ENCODE results near the gene LYZL4.

The LYZL4 gene

GRCh38 chr3:42450567-42450966 lies 40.2 kb upstream of the LYZL4 start:
- H3K4me3 ChIP-seq (ENCODE audit: low read depth, low read length) = no peak overlapping the region

GRCh38 chr3:42447481-42447880 lies 37.1 kb upstream of the LYZL4 start:
- Histone ChIP-seq H3K9me3 (ENCODE audit: severe bottlenecking) (no peaks in the 10 kb centered on the region), H3K4me3 (ENCODE audit: low read depth, low read length) (no peak overlapping the region), H3K27ac (no peak overlapping the region), H3K36me3 (no peaks in the 10 kb centered on the region), H3K27me3 (ENCODE audit: insufficient read depth, low read depth, severe bottlenecking) (peaks cover 3% of the 10 kb centered on the region)
- no peak for DNase-seq
- no peak for TF ChIP-seq CTCF (IDR thresholded peaks at IDR 0.05; ENCODE audit: low read depth, low read length)

More at GRCh38 chr3:42450567-42450966, 40.2 kb upstream of the LYZL4 start:
- H3K9me3 ChIP-seq (ENCODE audit: severe bottlenecking) = no peaks in the 10 kb centered on the region
- H3K36me3 ChIP-seq = no peaks in the 10 kb centered on the region
- no peaks in the 10 kb centered on the region for H3K27me3 ChIP-seq (ENCODE audit: insufficient read depth, low read depth, severe bottlenecking)
- TF ChIP-seq CTCF (IDR thresholded peaks at IDR 0.05; ENCODE audit: low read depth, low read length) = no peak
- H3K27ac ChIP-seq = no peak overlapping the region
- no peak for DNase-seq

GRCh38 chr3:42446111-42447050 lies 36.0 kb upstream of the LYZL4 start:
- no peak for DNase-seq
- TF ChIP-seq CTCF (IDR thresholded peaks at IDR 0.05; ENCODE audit: low read depth, low read length) = no peak
- H3K27me3 ChIP-seq (ENCODE audit: insufficient read depth, low read depth, severe bottlenecking) = peaks cover 3% of the 10 kb centered on the region
- no peaks in the 10 kb centered on the region for H3K9me3 ChIP-seq (ENCODE audit: severe bottlenecking)
- H3K27ac ChIP-seq = no peak overlapping the region
- H3K4me3 ChIP-seq (ENCODE audit: low read depth, low read length) = no peak overlapping the region
- H3K36me3 ChIP-seq = no peaks in the 10 kb centered on the region

- Histone ChIP-seq H3K27me3 (ENCODE audit: insufficient read depth, low read depth, severe bottlenecking) (peaks cover 3% of the 10 kb centered on the region), H3K9me3 (ENCODE audit: severe bottlenecking) (no peaks in the 10 kb centered on the region), H3K36me3 (no peaks in the 10 kb centered on the region), H3K4me3 (ENCODE audit: low read depth, low read length) (no peak overlapping the region), H3K27ac (no peak overlapping the region)
- peak; percentile 94 for TF ChIP-seq CTCF (IDR thresholded peaks at IDR 0.05; ENCODE audit: low read depth, low read length)
- peak; percentile 87 for DNase-seq
These were observed 33.5 kb upstream of the LYZL4 start for GRCh38 chr3:42443819-42444436.

GRCh38 chr3:42443292-42443691 lies 32.9 kb upstream of the LYZL4 start:
- Histone ChIP-seq H3K9me3 (ENCODE audit: severe bottlenecking) (no peaks in the 10 kb centered on the region), H3K36me3 (no peaks in the 10 kb centered on the region), H3K27me3 (ENCODE audit: insufficient read depth, low read depth, severe bottlenecking) (peaks cover 3% of the 10 kb centered on the region), H3K4me3 (ENCODE audit: low read depth, low read length) (no peak overlapping the region), H3K27ac (no peak overlapping the region)
- TF ChIP-seq CTCF (IDR thresholded peaks at IDR 0.05; ENCODE audit: low read depth, low read length) = no peak
- DNase-seq = no peak
